ENCODE measurements around the gene SRP54.
A peak's percentile ranks its signal among the peaks of the same experiment; 100 is the strongest.

SRP54 gene

DNA sequence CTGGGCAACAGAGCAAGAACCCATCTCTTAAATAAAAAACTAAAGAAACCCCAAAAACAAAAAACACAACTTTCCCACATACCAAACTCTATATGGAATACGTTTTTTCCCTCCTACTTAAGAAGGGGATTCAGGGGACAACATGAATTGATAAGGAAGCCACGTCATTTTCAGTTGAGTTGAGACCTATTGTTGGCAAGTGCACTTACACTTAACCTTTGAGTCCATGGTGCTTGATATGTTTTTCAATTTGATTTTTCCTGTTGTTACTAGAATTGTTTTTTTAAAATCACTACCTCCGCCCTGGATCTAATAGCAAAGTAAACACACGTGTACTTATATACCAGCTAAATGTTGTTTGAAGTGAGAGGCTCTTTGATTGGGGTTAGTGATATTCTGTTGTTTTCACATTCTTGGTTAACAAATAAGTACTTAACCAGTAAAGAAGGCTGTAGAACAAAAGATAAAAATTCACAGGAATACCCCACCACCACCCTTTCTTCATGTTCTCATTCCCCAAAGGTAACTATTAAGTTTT, 65.3 kb downstream of the SRP54 start:
- H3F3A ChIP-seq (ENCODE audit: control insufficient read depth, insufficient read depth), result peaks cover 10% of the 10 kb centered on the region
- no peaks in the 10 kb centered on the region for H3K79me2 ChIP-seq (ENCODE audit: control insufficient read depth, low read length)
- H3K27me3 ChIP-seq (ENCODE audit: control insufficient read depth, low read length), result no peaks in the 10 kb centered on the region
- H3K36me3 ChIP-seq (ENCODE audit: control insufficient read depth, low read length), result no peaks in the 10 kb centered on the region
- no peak for TF ChIP-seq CTCF (IDR thresholded peaks at IDR 0.05; ENCODE audit: low read depth, low read length, poor library complexity, severe bottlenecking)
- no peak for TF ChIP-seq EZH2phosphoT487 (IDR thresholded peaks at IDR 0.05; ENCODE audit: borderline replicate concordance, low read length)
- H3K9me3 ChIP-seq (ENCODE audit: control insufficient read depth, insufficient read depth, low read length), result no peaks in the 10 kb centered on the region
- H3K4me1 ChIP-seq (ENCODE audit: control insufficient read depth, low read length), result peaks cover 21% of the 10 kb centered on the region
- H3K4me2 ChIP-seq (ENCODE audit: low read length), result peak overlapping the region; percentile 85; the same call in 1 of the 2 replicates
- H3K4me3 ChIP-seq (ENCODE audit: low read length), result no peak overlapping the region
- H3K9me2 ChIP-seq (replicated peaks; ENCODE audit: control insufficient read depth, low read length), result no peaks in the 10 kb centered on the region
- no peak overlapping the region for H3K27ac ChIP-seq (ENCODE audit: low read depth, low read length)
- no peaks in the 10 kb centered on the region for H4K20me1 ChIP-seq (ENCODE audit: control insufficient read depth, insufficient read depth, low read depth, low read length)

DNA sequence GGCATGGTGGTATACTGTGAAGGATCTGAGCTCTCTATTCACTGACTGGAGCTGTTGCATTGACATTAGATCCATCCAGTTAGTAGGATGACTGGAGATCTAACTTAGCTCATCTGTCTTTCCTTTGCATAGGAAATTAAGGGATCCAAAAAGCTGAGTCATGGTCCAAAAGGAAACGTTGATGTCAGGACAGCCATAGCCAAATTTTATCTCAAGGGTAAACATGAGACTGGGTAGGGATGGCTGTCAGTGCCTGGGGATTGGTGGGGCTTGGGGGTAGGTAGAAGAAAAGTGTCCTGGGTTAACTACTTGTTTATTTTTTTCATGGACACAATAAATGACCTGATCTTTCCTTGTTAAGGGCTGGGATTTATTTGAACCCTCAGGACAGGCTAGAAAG, 67.9 kb downstream of the SRP54 start:
- Histone ChIP-seq H3K4me1 (ENCODE audit: control insufficient read depth, low read length) (peaks cover 13% of the 10 kb centered on the region), H3K79me2 (ENCODE audit: control insufficient read depth, low read length) (no peaks in the 10 kb centered on the region), H3K9me3 (ENCODE audit: control insufficient read depth, insufficient read depth, low read length) (no peaks in the 10 kb centered on the region), H3K36me3 (ENCODE audit: control insufficient read depth, low read length) (no peaks in the 10 kb centered on the region), H3K27me3 (ENCODE audit: control insufficient read depth, low read length) (no peaks in the 10 kb centered on the region), H3K4me2 (ENCODE audit: low read length) (no peak overlapping the region), H3F3A (ENCODE audit: control insufficient read depth, insufficient read depth) (peaks cover 2% of the 10 kb centered on the region; the same call in 1 of the 2 replicates), H3K27ac (ENCODE audit: low read depth, low read length) (no peak overlapping the region), H4K20me1 (ENCODE audit: control insufficient read depth, insufficient read depth, low read depth, low read length) (no peaks in the 10 kb centered on the region), H3K4me3 (ENCODE audit: low read length) (no peak overlapping the region), H3K9me2 (replicated peaks; ENCODE audit: control insufficient read depth, low read length) (no peaks in the 10 kb centered on the region)
- TF ChIP-seq CTCF (IDR thresholded peaks at IDR 0.05; ENCODE audit: low read depth, low read length, poor library complexity, severe bottlenecking), result no peak
- no peak for TF ChIP-seq EZH2phosphoT487 (IDR thresholded peaks at IDR 0.05; ENCODE audit: borderline replicate concordance, low read length)

DNA sequence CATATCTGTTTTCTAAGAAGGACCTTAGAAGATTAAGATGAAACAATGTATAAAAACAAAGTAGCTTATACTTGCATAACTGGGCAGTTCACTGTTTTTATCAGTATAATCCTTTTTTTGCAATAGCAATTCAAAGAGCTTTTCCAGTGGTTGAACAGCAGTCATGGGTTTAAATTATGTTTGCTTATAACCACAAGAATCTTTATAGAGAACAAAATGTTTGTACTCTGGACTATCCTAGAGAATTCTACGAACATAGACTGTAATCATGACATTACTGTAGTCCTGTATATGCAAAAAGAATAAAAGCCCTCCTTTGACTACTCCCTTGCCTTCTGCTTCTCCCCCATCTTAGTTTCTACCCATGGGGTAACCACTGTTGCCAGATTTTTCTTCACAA, 69.0 kb downstream of the SRP54 start:
- Histone ChIP-seq H3K27me3 (ENCODE audit: control insufficient read depth, low read length) (no peaks in the 10 kb centered on the region), H3K9me2 (replicated peaks; ENCODE audit: control insufficient read depth, low read length) (no peaks in the 10 kb centered on the region), H3K4me2 (ENCODE audit: low read length) (no peak overlapping the region), H4K20me1 (ENCODE audit: control insufficient read depth, insufficient read depth, low read depth, low read length) (no peaks in the 10 kb centered on the region), H3K79me2 (ENCODE audit: control insufficient read depth, low read length) (no peaks in the 10 kb centered on the region), H3K4me1 (ENCODE audit: control insufficient read depth, low read length) (peaks cover 11% of the 10 kb centered on the region), H3K9me3 (ENCODE audit: control insufficient read depth, insufficient read depth, low read length) (no peaks in the 10 kb centered on the region), H3K4me3 (ENCODE audit: low read length) (no peak overlapping the region), H3K27ac (ENCODE audit: low read depth, low read length) (no peak overlapping the region), H3K36me3 (ENCODE audit: control insufficient read depth, low read length) (no peaks in the 10 kb centered on the region), H3F3A (ENCODE audit: control insufficient read depth, insufficient read depth) (no peaks in the 10 kb centered on the region)
- TF ChIP-seq CTCF (IDR thresholded peaks at IDR 0.05; ENCODE audit: low read depth, low read length, poor library complexity, severe bottlenecking), result no peak
